H1 (cell line): ENCODE measurements around the gene CCDC30. TPM values are rescaled to one million over a fixed set of nuclear protein-coding genes. Genes with fewer than 3 reads are reported as not detected.

Experiments
- GABPA ChIP-seq: IDR thresholded peaks from 2 replicates; pipeline ENCODE4 v1.6.1; 2011; ENCODE audit warnings: mild to moderate bottlenecking, low read length, moderate library complexity, borderline replicate concordance; ENCODE audit not compliant: insufficient read depth
- SP4 ChIP-seq: IDR thresholded peaks from 2 replicates; pipeline ENCODE4 v1.6.1; 2012; ENCODE audit warnings: low read length, inconsistent platforms
- polyA plus RNA-seq, 7 experiments: library from polyadenylated mRNA; depleted of rRNA in 3 of 7; stranded (reverse) in 5 of 7; unstranded in 2 of 7; fragments of >200 nt in 5 of 7; fragments of 200-250 nt in 2 of 7; gene quantifications; 1 replicate in 5 of 7; 2 replicates in 1 of 7; 4 replicates in 1 of 7; pipeline versions ENCODE4 v1.2.1 to v1.2.3, GENCODE V29; 2011 to 2013; ENCODE audit warnings: missing spikeins in 2 of 7, mixed read lengths in 2 of 7
- total RNA-seq: library from RNA; stranded (reverse); fragmentation: NEBNext Ultra II Directional; extraction: Animal tissue kit (Norgen Biotek cat#: 25700); gene quantifications from 2 replicates; pipeline ENCODE4 v1.2.1, GENCODE V29; 2021

The CCDC30 gene
- total and polyA plus RNA-seq, 2 of the 8 experiments (the other 6 are each of a cell fraction or from before 2014, with no cell fraction given): 0.60 to 1.8 TPM

DNA sequence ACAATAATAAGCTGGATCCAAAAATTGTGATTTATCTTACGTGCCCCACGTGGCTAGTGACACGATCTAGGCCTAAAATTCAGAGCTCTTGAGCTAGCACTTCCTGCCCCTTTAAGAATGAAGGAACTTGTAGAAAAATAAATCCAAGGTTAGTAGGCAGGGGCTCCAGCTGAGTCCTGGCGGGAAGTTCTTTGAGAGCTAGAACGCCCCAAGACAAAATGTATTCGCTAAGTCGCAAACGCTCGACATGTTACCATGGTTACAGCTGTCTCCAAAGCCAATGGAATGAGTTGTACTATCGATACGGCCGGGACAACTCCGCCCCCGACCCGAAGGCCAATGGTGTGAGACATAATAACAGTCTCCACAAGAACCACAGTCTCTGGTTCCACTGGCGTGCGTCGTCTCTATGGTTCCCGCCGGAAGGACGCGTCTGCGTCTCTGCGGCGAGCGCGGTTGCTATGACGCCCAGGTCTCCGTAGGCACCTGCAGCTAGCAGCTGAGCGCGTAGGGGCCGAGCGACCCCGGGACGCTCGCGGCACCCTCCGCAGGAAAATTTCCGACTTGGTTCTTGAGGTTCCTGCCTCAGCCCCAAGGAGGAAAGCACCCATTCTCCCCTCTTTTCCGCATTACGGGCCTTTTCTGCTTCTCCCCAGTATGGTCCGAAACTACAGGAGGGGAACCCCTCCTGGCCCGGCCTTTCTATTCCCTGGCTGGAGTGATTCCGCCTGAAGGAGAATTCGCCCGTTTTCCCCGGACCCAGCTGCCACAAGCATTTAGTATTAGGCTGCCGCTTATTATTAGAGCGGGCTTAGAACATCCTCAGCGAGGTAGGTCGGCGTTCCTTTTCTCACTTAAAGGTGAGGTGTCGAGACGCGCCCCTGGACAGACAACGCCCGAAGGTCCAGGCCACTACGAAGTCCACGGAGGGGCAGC is at the start of gene CCDC30 (continued):
- TF ChIP-seq SP4: no peak
- TF ChIP-seq GABPA: no peak
